GM12872 (cell line): Measurements from ENCODE around the gene NGFR.

Experiments
- CTCF ChIP-seq: IDR thresholded peaks from 3 replicates; pipeline ENCODE4 v1.5.1; 2011; ENCODE audit warnings: low read depth, mild to moderate bottlenecking, low read length, moderate library complexity; ENCODE audit not compliant: insufficient read depth

Gene NGFR

GRCh38 chr17:49557312-49558024 is 62.4 kb downstream of the NGFR start:
- TF ChIP-seq CTCF = peak; percentile 76
